Vagina (tissue), 2 donors: Measurements from ENCODE around the gene IFIT3.

Source experiments
- CTCF ChIP-seq, 3 experiments: fragments of 450-650 bp in 2 of 3; fragments of 200-600 bp in 1 of 3; sonication (generic) in 1 of 3; IDR thresholded peaks; one replicate each; pipeline ENCODE4 v1.5.1; 2017 to 2019; ENCODE audit warnings: antibody characterized with exemption in 3 of 3, mild to moderate bottlenecking in 2 of 3, moderate library complexity in 2 of 3
- POLR2A ChIP-seq, 2 donors: fragments of 450-650 bp; IDR thresholded peaks; one replicate each; pipeline ENCODE4 v1.6.1; 2017; ENCODE audit warnings: antibody characterized with exemption in 2 of 2, mild to moderate bottlenecking in 2 of 2, moderate library complexity in 2 of 2
- POLR2AphosphoS5 ChIP-seq, 2 donors: sonication (generic); formaldehyde crosslinking; IDR thresholded peaks; one replicate each; pipeline ENCODE4 v1.9.0; 2017; ENCODE audit warnings: antibody characterized with exemption in 2 of 2, mild to moderate bottlenecking in 2 of 2, low read depth in 1 of 2; ENCODE audit not compliant: insufficient read depth in 1 of 2

- TF ChIP-seq CTCF (IDR thresholded peaks at IDR 0.05), result no peak
- no peak for TF ChIP-seq POLR2A (IDR thresholded peaks at IDR 0.05)
- no peak for TF ChIP-seq POLR2AphosphoS5 (IDR thresholded peaks at IDR 0.05; ENCODE audit: insufficient read depth in 1 of 2, low read depth in 1 of 2)
Measured at GRCh38 chr10:89337484-89337883, 9.7 kb downstream of the IFIT3 start.
